GM21737 (cell line): ENCODE measurements around the gene LMF1.

ENCODE experiments used
- ATAC-seq: cut with Tn5 transposase; IDR thresholded peaks from one replicate; pipeline ENCODE4 v1.9.1; 2021; ENCODE audit warnings: mild to moderate bottlenecking, moderate library complexity; ENCODE audit not compliant: unreplicated experiment

LMF1 gene

DNA sequence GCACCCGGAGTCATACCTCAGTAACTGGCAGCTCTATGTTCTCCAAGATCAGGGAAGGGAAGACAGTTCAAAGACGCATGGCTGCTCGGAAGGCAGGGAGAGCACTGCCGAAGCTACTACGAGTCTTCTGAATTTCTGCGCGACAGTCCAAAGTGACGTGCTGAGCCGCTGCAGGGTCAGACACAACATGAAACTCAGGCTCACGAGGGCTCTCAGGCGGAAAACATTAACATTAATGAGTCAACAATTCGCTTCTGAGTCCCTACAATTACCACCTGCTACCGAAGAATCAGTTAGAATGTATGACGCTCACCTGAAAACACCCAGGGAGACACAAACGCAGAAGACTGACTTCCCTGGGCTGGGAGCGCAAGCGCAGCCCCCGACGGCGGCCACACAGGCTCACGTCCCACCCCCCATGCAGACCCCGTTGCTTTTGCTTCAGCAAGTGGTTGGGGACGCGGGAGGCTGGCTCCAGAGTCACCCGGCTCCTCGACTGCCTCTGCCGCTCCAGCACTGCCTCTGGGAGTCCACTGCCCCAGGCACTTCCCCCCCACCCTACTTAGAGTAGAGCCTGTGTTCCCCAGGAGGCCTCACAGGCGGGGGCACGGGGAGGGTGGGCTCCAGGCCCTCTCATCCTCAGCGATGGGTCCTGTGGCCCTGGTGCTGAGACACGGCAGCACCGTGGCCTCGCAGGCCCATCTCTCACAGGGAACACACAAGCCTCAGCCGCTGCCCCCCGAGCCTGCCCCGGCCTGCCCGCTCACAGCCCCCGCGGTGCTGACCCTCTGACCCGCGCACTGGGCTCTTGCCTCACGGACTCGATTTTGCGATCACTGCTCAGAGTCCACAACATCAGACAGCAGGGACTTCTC lies 38.9 kb downstream of the LMF1 start:
- ATAC-seq, result no peak

- ATAC-seq, result no peak
Observed at GRCh38 chr16:931171-931570, 39.6 kb downstream of the LMF1 start.

GRCh38 chr16:930511-930910 lies 40.3 kb downstream of the LMF1 start:
- ATAC-seq, result no peak

DNA sequence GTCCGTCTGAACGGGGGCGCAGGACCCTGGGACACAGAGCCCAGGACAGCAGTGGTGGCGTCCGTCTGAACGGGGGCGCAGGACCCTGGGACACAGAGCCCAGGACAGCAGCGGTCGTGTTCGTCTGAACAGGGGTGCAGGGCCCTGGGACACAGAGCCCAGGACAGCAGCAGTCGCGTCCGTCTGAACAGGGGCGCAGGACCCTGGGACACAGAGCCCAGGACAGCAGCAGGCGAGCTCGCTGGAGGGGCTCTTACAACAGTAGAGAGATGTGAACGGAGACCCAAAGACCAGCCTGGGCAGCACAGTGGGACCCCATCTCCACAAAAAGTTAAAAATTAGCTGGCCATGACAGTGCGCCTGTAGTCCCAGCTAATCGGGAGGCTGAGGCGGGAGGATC lies 40.7 kb downstream of the LMF1 start:
- no peak for ATAC-seq

DNA sequence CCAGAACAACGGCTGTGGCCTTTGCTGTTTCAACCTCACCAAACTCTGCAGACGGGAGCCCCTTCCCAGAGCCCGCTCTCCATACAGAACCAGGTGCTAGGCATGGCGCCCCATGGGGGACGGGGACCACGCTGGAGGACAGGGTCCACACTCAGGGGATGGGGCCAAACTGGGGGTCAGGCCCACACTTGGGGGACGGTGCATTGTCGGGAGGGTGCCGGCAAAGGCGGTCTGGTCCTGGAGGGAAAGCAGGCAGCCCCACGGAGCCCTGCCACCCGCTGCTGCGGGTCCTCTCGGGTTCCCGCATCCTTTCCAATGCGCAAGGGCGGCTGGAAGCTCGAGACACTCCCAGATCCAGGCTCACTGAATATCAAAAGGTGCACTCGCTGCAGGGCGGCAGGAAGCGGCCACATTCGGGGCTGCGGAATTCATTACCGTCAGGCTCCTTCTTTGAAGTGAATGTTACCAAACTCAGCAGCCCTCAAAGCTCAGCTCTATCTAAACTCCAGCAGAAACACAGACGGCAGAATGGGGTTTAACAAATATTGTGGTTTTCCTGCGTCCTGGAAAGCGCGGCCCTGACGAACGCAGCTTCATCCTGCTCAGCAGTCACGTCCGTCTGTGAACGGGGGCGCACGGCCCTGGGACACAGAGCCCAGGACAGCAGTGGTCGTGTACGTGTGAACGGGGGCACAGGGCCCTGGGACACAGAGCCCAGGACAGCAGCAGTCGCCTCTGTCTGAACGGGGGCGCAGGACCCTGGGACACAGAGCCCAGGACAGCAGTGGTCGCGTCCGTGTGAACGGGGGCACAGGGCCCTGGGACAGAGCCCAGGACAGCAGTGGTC lies 41.3 kb downstream of the LMF1 start:
- no peak for ATAC-seq

DNA sequence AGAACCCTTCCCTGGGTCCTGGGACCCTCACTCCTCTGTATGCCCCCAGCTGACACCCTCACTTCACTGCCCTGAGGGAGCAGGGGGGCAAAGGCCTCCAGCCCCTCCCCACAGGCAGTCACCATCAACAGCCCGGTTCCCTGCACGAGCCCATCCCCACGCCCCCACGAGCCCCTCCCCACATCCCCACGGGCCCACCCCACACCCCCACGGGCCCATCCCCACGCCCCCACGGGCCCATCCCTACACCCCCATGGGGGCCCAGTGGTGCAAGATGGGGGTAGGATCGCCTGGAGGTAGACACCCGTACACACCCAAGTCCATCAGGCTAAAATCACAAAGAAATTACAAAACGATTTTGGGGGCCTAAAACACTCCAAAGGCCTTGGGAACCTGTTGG lies 42.3 kb downstream of the LMF1 start:
- ATAC-seq, result no peak

GRCh38 chr16:927931-928330 lies 42.9 kb downstream of the LMF1 start:
- ATAC-seq, result no peak

DNA sequence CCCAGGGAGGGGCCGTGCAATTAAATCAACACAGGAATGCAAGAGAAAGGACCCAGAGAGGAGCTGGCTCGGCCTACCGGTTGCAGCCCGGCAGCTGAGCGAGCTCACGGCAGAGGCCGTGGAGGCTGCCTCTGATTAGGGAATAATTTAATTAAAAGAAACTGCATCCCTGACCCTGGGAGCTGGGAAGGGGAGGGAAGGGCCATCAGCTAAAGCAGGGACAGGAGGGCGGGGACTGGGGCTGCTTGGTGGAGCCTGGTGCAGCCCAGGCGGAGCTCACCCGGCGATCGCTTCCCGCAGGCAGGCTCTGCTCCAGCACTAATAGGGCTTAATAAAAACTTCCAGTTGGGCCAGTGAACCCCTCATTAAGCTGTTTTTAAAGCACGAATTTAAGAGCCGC lies 43.4 kb downstream of the LMF1 start:
- ATAC-seq, result no peak

- no peak for ATAC-seq
Observed at GRCh38 chr16:926715-927114, 44.1 kb downstream of the LMF1 start.

GRCh38 chr16:924806-925205 lies 46.0 kb downstream of the LMF1 start:
- ATAC-seq, result no peak

- no peak for ATAC-seq
Observed at GRCh38 chr16:924063-924462, 46.7 kb downstream of the LMF1 start.

- ATAC-seq, result no peak
Observed at GRCh38 chr16:923184-923583, 47.6 kb downstream of the LMF1 start.

GRCh38 chr16:922051-922450 lies 48.7 kb downstream of the LMF1 start:
- ATAC-seq, result no peak

DNA sequence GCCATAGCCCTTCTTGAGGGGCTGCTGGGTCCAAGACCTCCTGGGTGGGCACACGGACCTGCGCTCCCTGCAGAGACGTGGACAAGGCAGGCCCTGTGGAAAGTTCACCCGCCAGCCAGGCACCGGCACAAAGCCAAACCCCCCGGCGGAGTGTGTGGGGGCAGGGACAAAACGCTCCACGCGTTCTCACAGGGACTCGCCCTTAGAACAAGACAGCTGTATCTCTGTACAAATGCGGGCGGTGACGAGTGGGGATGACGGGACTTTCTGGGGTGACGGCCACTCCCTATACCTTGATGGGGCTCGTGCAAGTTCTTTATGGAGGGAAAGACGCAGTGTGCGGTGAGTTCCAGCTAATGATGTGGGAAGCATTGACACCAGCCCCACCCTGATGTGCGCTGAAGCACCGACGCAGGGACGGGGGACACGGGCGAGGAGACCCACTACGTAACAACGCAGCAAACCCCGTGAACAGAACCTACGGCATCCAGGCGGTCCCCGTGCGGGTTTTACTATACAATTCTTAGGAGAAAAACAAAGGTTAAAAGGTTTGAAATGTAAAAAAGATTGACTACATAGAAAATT lies 49.4 kb downstream of the LMF1 start:
- no peak for ATAC-seq

DNA sequence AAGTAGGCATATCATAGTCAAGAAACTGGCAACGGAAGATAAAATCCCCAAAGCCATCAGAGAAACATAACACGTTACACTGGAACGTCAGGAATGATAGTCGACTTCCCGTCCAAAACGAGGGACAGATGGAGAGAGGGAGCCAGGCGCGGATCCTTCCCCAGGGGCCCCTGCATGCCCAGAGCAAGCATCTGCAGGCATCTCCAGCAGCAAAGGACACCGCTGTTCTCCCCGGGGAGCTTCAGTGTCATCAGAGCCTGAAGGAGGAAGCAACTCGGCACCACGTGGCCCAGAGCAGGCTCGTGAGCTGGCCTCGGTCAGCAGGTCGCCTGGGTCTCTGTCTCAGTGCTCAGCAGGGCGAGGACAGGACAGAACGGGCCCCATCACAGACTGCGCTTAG lies 50.1 kb downstream of the LMF1 start:
- ATAC-seq, result no peak

GRCh38 chr16:920051-920681 lies 50.6 kb downstream of the LMF1 start:
- ATAC-seq, result no peak

DNA sequence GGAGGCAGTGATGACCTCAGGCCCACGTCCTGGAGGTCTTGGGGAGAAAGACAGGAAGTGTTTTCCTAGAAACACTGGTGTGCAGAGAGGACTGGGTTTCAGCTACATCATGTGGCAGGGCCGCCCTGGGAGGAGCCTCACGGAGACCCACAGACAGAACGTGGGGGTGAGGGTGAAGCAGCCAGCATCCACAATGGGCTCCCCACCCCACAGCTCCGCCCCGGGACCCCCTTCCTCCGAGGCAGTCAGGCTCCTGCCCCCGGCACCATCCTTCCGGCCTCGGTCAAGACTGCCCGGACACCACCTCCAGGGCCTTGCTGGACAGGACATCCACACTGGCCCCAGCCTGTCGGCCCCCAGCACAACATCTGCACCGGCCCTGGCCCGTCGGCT lies 51.1 kb downstream of the LMF1 start:
- no peak for ATAC-seq

DNA sequence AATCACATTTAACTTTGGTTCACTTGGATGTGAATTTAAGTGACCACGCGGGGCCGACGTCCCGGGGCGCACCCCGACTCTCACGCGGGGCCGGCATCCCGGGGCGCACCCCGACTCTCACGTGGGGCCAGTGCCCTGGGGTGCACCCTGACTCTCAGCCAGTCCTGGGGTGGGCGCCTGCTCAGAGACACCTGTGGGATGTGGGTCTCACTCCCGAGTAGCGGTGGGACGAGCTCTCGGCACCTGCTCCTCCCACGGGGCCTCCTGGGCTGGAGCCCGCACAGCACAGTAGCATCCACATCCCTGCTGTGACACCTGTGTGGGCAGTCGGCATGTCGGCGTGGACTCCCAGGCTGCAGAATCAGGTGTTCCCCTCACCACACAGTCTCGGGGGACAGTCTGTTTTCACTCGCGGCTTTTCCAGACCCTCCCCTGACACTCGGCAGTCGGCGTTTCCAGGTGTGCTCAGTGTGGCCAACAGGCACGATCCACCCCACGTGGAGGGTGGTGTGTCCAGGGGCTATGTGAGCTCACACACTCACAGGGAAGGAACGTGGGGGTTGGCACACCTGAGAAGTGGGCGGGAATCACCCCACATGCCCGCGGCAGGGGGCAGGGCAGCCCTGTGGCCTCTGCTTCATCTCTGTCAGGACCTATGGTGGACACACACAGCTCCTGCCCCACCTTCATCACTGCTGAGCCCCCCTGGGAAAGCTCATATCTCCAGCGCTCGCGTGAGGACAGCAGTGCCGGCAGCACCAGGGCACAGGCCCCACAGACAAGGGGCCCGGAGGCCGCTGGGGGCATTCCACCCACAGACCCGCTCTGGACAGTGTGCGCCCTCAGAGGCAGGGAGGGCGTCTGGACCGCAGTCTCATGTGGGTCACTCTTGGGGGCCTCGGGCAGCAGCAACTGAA lies 51.8 kb downstream of the LMF1 start:
- no peak for ATAC-seq

GRCh38 chr16:918068-918467 lies 52.7 kb downstream of the LMF1 start:
- no peak for ATAC-seq

GRCh38 chr16:917591-918061 lies 53.2 kb downstream of the LMF1 start:
- no peak for ATAC-seq
